ENCODE results near the gene SGSM2.

SGSM2 gene

GRCh38 chr17:2337544-2338314 is 428 bp downstream of the SGSM2 start:
- DNase-seq = peak; percentile 28

DNA sequence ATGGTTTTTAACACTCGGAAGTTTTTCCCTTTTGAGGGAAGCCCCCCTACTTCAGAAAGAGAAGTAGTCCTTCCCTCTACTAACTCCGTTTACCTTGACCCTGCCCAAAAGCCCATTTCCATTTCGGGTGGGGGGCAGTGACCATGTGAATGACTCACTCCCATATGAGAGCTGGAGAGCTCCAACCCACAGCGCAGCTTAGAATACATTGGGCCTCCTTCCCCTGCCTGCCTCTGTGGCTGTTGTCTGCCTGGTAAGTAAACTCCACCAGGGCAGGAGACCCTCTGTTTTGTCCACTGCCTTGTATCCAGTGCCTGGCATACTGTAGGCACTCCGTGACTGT is 985 bp downstream of the SGSM2 start:
- DNase-seq = peak; percentile 1

- DNase-seq = peak; percentile 18
Measured at GRCh38 chr17:2343421-2343820, 6.1 kb downstream of the SGSM2 start.

- no peak for DNase-seq
Measured at GRCh38 chr17:2344528-2344927, 7.2 kb downstream of the SGSM2 start.

DNA sequence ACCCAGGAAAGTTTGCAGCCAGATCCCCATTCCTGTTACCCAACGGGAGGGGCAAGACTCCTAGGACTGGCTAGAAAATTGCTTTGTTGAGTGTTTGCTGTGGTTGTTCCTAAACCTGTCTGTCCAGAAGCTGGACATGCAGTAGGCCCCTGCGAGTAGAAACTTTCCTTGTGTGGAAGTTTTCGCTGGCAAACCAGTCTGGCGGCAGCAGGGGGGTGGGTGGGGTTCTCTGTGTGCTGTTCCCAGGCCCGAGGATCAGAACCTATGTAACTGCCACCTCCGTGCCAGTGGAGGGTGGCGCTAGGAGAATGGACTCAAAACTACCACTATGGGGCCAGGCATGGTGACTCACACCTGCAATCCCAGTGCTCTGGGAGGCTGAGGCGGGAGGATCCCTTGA is 9.2 kb downstream of the SGSM2 start:
- no peak for DNase-seq

- no peak for DNase-seq
Measured at GRCh38 chr17:2347805-2348685, 10.7 kb downstream of the SGSM2 start.

- no peak for DNase-seq
Measured at GRCh38 chr17:2351269-2351668, 14.0 kb downstream of the SGSM2 start.

- no peak for DNase-seq
Measured at GRCh38 chr17:2354311-2354710, 17.0 kb downstream of the SGSM2 start.

GRCh38 chr17:2357237-2357636 is 19.9 kb downstream of the SGSM2 start:
- no peak for DNase-seq

DNA sequence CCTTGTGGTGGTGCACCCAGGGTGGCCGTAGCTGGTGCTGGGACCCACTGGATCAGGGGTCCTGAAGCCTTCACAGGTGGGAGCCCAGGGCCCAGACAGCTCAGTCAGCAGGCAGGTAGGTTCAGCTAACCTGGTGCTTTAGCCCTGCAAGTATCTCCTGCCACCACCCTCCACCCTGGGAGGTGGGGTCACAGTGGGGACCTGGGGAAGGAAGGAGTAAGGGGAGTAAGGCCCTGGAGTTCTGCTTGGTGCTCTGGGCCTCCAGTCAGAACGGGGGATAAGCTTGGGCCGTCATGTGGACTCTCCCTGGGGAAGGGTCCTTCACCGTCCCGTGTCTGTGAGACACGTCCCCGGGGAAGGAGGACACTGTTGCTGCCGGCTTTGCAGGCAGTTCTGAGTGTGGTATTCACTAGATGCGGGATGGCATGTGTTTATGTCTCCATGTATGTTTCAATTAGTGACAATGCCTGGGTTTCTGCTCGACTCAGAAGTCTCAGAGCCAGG is 20.7 kb downstream of the SGSM2 start:
- DNase-seq = no peak

- DNase-seq = no peak
Measured at GRCh38 chr17:2361010-2361760, 23.9 kb downstream of the SGSM2 start.

GRCh38 chr17:2362016-2362415 is 24.7 kb downstream of the SGSM2 start:
- no peak for DNase-seq

DNA sequence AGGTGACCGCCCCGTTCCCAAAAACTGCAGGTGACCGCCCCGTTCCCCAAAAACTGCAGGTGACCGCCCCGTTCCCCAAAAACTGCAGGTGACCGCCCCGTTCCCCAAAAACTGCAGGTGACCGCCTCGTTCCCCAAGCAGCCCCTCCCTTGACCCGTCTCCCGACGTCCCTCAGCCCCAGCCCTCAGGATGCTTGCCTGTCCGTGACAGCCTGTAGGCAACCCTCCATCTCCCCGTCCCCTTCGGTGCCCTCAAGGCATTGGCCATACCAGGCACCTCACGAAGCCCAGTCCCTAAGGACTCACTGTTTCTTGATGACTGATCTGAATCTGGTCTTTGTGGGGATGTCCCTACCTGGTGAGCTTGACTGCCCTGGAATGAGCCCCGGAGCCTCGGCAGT is 25.1 kb downstream of the SGSM2 start:
- no peak for DNase-seq

GRCh38 chr17:2362881-2363280 is 25.6 kb downstream of the SGSM2 start:
- DNase-seq = no peak

DNA sequence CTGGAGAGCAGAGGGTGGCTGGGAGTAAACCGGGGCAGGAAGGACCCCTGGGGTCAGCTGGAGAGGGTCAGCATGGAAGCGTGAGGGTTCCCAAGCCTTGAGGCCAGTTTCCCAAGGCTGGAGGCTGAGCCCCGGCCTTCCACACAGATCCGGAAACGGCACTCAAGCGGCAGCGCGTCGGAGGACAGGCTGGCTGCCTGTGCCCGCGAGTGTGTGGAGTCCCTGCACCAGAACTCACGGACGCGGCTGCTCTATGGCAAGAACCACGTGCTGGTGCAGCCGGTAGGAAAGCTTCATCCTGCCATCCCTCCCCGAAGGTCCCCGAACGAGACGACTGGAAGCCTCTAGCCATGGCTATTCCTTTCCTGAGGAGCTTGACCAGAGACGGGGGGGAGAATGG is 26.0 kb downstream of the SGSM2 start:
- DNase-seq = no peak

DNA sequence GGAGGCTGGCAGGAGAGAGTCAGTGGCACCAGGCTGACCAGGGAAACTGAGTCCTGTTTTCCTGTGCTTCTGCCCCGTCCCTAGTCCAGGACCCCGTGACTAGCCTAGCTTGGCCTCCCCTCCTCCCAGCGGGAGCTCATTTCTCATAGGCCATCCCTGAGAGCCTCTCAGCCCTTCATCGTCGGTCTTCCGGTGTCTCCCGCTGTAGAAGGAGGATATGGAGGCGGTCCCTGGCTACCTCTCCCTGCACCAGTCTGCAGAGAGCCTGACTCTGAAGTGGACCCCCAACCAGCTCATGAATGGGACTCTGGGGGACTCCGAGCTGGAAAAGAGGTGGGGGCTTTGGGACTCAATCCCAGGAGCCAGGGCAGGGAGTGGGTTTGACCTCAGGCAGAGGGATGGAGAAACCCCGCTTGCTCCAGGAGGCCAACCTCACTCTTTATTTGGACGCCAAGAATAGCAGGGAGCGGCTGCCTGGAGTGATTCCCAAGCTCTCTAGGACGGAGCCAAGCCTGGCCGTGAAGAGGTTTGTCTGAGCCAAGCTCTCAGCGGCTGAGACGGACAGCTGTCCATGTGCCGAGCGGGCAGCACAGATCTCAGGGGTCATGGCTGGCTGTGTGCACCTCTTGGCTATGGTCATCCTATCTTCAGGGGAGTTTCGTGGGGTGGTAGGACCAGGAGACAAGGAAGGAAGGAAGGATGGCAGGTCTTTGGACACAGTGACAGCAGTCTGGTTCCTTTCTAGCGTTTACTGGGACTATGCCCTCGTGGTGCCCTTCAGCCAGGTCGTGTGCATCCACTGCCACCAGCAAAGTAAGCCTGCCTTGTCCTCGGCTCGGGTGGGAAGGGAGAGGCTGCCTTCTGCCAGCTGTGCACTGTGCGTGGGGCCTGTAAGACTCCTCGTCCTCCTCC is 26.8 kb downstream of the SGSM2 start:
- no peak for DNase-seq

DNA sequence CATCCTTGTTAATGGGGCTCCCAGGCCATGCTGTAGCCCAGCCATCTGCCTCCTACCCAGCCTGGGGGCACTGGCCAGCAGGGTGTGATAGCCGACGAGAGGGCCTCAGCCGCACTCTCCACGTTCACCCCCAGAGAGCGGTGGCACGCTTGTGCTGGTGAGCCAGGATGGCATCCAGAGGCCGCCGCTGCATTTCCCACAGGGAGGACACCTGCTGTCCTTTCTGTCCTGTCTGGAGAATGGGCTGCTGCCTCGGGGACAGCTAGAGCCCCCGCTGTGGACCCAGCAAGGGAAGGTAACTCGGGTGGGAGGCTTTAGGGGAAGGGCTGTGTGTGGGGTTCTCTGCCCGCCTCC is 27.4 kb downstream of the SGSM2 start:
- no peak for DNase-seq

DNA sequence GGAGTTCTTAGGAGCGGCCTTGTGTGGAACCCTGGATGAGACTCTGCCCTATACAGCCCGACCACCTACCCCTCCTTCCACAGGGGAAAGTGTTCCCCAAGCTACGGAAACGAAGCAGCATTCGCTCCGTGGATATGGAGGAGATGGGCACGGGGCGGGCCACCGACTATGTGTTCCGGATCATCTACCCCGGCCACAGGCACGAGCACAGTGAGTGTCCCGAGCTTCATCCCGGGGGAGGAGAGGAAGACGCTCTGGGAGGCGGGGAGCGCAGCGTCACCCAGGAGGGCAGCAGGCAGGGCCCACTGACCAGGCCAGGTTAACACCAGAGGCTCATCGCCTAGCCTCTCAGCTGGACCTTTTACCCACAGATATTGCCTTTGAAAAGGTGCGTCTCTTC is 27.8 kb downstream of the SGSM2 start:
- no peak for DNase-seq

GRCh38 chr17:2366747-2367494 is 29.6 kb downstream of the SGSM2 start:
- DNase-seq = no peak

DNA sequence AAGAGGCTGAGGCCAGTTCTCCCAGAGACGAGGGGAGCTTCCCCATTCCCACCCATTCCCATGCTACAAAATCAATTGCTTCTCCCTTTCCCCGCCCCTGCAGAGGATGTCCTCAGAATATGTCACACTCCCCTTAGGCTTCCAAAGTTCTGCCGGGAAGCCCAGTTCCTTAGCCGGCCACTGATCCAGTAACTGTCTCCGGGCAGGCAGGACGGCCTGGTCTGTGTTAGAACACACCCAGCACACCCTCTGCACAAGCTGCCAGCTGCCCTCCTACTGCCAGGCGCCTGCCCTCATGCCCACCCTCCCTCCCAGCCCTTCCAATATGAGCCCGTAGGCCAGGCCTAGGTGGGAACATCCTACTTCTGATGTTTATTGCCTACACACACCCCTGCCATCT is 31.1 kb downstream of the SGSM2 start:
- DNase-seq = no peak

GRCh38 chr17:2369039-2369438 is 31.7 kb downstream of the SGSM2 start:
- no peak for DNase-seq
